DMS153 treated with DMSO at 0.1 percent for 48 hours (cell line): ENCODE results near the gene ZNF841.
"Not testable (repeated sequence)": the region's sequence is repeated elsewhere in the genome, so short reads cannot be mapped to it uniquely, and the experiment has no call there.

Source experiments
- DNase-seq: peaks from one replicate; lab custom pipeline; 2025; ENCODE audit not compliant: unreplicated experiment; lab: John Stamatoyannopoulos, UW

ZNF841 gene

DNA sequence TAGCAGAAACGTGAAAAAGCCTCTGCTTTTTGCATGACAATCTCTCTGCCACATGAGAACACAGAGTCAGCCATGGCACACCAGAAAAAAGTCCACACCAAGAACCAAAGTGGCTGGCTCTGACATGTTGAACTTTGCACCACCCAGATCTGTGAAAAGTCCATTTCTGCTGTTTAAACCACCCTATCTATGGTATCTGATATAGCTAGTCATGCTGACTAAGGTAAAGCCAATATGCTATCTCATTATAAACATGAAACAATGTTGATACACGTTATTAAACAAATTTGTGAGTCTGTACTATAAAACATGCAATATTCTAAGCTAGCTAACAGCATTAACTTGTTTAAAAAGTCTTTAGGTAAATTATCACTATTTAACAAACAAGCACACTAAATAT is 25.9 kb downstream of the ZNF841 start:
- DNase-seq = no peak

DNA sequence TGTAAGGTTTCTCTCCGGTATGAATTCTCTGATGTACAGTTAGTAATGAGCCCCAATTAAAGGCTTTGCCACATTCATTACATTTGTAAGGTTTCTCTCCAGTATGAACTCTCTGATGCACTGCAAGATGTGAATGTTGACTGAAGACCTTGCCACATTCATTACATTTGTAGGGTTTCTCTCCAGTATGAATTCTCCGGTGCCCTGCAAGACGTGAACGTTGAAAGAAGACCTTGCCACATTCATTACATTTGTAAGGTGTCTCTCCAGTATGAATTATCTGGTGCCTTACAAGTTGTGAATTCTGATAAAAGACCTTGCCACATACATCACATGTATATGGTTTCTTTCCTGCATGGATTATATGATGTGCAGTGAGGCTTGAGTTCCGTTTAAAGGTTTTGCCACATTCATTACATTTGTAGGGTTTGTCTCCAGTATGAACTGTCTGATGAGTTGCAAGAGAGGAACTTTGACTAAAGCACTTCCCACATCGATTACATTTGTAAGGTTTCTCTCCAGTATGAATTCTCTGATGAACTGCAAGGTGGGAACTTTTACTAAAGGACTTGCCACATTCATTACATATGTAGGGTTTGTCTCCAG is 29.2 kb downstream of the ZNF841 start:
- no peak for DNase-seq

GRCh38 chr19:52065399-52065798 is 30.2 kb downstream of the ZNF841 start:
- no peak for DNase-seq

DNA sequence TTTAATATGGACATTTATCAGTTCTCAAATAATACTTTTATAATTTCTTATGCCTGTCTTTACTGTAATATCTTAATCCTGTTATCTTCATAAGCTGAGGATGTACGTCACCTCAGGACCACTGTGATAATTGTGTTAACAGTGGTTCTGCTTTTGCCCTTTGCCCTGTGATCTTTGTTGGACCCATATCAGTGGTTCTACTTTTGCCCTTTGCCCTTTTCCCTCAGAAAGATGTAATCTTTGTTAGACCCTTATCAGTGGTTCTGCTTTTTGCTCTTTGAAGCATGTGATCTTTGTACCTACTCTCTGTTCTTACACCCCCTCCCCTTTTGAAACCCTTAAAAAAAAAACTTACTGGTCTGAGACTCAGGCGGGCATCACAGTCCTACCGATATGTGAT is 39.1 kb downstream of the ZNF841 start:
- not testable (repeated sequence) for DNase-seq

- DNase-seq = peak; percentile 33
Observed at GRCh38 chr19:52051736-52052135, 43.8 kb downstream of the ZNF841 start.

- DNase-seq = peak; percentile 95
Observed at GRCh38 chr19:52048555-52049501, 46.7 kb downstream of the ZNF841 start, which contains the start of gene ZNF432. TSS of gene ZNF432 (minus strand) at chr19:52048838. CDS start at chr19:52046868, 1,970 bp downstream.

- DNase-seq = no peak
Observed at GRCh38 chr19:52039169-52039568, 56.4 kb downstream of the ZNF841 start.

DNA sequence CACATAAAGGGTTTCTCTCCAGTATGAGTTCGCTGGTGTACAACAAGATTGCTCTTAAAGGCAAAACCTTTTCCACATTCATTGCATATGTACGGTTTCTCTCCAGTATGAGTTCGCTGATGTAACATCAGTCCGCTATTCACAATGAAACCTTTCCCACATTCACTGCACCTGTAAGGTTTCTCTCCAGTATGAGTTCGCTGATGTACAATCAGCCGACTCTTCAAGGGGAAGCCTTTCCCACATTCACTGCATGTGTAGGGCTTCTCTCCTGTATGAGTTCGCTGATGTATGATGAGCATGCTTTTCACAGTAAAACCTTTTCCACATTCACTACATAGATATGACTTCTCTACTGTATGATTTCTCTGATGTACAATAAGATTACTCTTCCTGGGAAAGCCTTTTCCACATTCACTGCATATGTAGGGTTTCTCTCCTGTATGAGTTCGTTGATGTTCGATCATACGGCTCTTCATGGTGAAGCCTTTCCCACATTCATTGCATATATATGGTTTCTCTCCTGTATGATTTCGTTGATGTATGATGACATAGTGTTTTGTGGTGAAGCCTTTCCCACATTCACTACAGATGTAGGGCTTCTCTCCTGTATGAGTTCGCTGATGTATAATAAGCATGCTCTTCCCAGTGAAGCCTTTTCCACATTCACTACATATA is 61.4 kb downstream of the ZNF841 start:
- DNase-seq = no peak

- no peak for DNase-seq
Observed at GRCh38 chr19:52028780-52029123, 66.8 kb downstream of the ZNF841 start.

- peak; percentile 87 for DNase-seq
Observed at GRCh38 chr19:52028027-52028779, 67.4 kb downstream of the ZNF841 start, which contains the start of gene ZNF614. TSS of gene ZNF614 (minus strand) at chr19:52028379. CDS start at chr19:52025745, 2,634 bp downstream.

DNA sequence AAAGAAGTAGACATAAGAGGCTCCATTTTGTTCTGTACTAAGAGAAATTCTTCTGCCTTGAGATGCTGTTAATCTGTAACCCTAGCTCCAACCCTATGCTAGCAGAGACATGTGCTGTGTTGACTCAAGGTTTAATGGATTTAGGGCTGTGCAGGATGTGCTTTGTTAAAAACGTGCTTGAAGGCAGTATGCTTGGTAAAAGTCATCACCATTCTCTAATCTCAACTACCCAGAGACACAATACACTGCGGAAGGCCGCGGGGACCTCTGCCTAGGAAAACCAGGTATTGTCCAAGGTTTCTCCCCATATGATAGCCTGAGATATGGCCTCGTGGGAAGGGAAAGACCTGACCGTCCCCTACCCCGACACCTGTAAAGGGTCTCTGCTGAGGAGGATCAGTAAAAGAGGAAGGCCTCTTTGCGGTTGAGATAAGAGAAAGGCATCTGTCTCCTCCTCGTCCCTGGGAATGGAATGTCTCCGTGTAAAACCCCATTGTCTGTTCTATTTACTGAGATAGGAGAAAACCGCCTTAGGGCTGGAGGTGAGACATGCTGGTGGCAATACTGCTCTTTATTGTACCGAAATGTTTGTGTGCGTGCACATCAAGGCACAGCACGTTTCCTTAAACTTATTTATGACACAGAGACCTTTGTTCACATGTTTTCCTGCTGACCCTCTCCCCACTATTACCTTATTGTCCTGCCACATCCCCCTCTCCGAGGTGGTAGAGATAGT is 69.1 kb downstream of the ZNF841 start:
- DNase-seq = not testable (repeated sequence)

DNA sequence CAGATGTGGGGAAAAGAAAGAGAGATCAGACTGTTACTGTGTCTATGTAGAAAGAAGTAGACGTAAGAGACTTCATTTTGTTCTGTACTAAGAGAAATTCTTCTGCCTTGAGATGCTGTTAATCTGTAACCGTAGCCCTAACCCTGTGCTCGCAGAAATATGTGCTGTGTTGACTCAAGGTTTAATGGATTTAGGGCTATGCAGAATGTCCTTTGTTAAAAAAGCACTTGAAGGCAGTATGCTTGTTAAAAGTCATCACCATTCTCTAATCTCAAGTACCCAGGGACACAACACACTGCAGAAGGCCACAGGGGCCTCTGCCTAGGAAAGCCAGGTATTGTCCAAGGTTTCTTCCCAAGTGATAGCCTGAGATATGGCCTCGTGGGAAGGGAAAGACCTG is 71.1 kb downstream of the ZNF841 start:
- DNase-seq = not testable (repeated sequence)

DNA sequence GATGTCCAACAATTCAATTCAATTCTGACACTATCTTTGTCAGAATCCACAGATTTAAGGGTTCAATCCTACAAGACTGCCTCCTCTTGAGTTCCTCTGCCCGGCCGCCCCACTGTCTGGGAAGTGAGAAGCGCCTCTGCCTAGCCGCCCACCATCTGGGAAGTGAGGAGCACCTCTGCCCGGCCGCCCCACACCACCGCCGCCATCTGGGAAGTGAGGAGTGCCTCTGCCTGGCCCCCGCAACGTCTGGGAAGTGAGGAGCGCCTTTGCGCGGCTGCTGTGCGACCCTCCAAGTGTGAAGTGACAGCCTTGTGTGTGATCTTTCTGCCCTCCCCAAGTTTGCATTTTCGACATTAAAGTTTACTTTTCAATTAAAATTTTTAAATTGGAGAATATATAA is 73.4 kb downstream of the ZNF841 start:
- no peak for DNase-seq

GRCh38 chr19:52020506-52020905 is 75.1 kb downstream of the ZNF841 start:
- no peak for DNase-seq
